ENCODE measurements around the gene SMARCD1. TPM values are rescaled to one million over a fixed set of nuclear protein-coding genes. Genes with fewer than 3 reads are reported as not detected.

SMARCD1 gene
- total RNA-seq, 1 donor from 2014 or later, result 14.3 TPM

Other genes starting within 250 kb of the SMARCD1 start
- gene BCDIN3D, start 242.2 kb upstream of the SMARCD1 start, total RNA-seq, result 2.4 TPM
- 10.6 TPM for gene FAIM2, start 181.4 kb upstream of the SMARCD1 start, total RNA-seq
- not detected for gene AQP2, start 134.6 kb upstream of the SMARCD1 start, total RNA-seq
- gene AQP5, start 123.5 kb upstream of the SMARCD1 start, total RNA-seq, result 0.38 TPM
- gene AQP6, start 112.4 kb upstream of the SMARCD1 start, total RNA-seq, result not detected
- 5.6 TPM for gene RACGAP1, start 59.8 kb upstream of the SMARCD1 start, total RNA-seq
- gene ASIC1, start 27.7 kb upstream of the SMARCD1 start, total RNA-seq, result 1.6 TPM
- gene GPD1, start 18.7 kb downstream of the SMARCD1 start, total RNA-seq, result 38.3 TPM
- gene COX14, start 26.9 kb downstream of the SMARCD1 start, total RNA-seq, result 243 TPM
- 7.3 TPM for gene CERS5, start 82.0 kb downstream of the SMARCD1 start, total RNA-seq
- gene LIMA1, start 198.2 kb downstream of the SMARCD1 start, total RNA-seq, result 11.8 TPM

Data from Right ventricle myocardium superior (tissue), 1 donor.